Measurements from ENCODE around the gene SLC11A2.
A peak's percentile ranks its signal among the peaks of the same experiment; 100 is the strongest.

SLC11A2 gene

GRCh38 chr12:50937653-50938052 is 88.5 kb downstream of the SLC11A2 start:
- Histone ChIP-seq H3K18ac (ENCODE audit: low read length) (no peak overlapping the region), H2AFZ (ENCODE audit: insufficient read depth, low read length, poor library complexity) (no peak overlapping the region), H3K9ac (ENCODE audit: low read length) (no peak overlapping the region), H2BK5ac (ENCODE audit: low read depth, low read length, poor library complexity) (no peak overlapping the region), H4K8ac (ENCODE audit: low read depth, low read length) (no peak overlapping the region), H3K36me3 (ENCODE audit: control insufficient read depth in 1 of 2, insufficient read depth in 2 of 2, low read length in 2 of 2) (peaks cover 3% of the 10 kb centered on the region in 2 experiments), H3K14ac (ENCODE audit: low read length) (no peak overlapping the region), H3K4ac (ENCODE audit: low read depth, low read length) (no peak overlapping the region), H3K79me1 (ENCODE audit: low read length) (peaks cover 8% of the 10 kb centered on the region), H4K12ac (ENCODE audit: low read depth, low read length) (no peak overlapping the region), H3K4me1 (ENCODE audit: control insufficient read depth in 1 of 2, insufficient read depth in 2 of 2, low read length in 2 of 2) (peaks cover 7 to 23% of the 10 kb centered on the region in 2 experiments), H4K91ac (ENCODE audit: low read depth, low read length) (no peak overlapping the region), H2BK12ac (ENCODE audit: low read length) (no peak overlapping the region), H3K4me3 (ENCODE audit: low read depth, low read length) (no peak overlapping the region), H2AK5ac (ENCODE audit: low read length) (no peak overlapping the region), H3K4me2 (ENCODE audit: low read length) (no peak overlapping the region), H3K27me3 (ENCODE audit: insufficient read depth, low read length) (no peaks in the 10 kb centered on the region), H3K79me2 (ENCODE audit: control insufficient read depth, insufficient read depth, low read length, poor library complexity) (no peaks in the 10 kb centered on the region), H3K27ac (ENCODE audit: low read depth, low read length) (no peak overlapping the region), H3K9me3 (ENCODE audit: insufficient read depth, low read depth, low read length) (peaks cover 3% of the 10 kb centered on the region), H3K23ac (ENCODE audit: low read length) (no peak overlapping the region), H2BK120ac (ENCODE audit: insufficient read depth, low read length, poor library complexity) (no peak overlapping the region)
- DNase-seq: no peak
- no CpG with 5 or more reads among the region's 1 CpG for WGBS (ENCODE audit: extremely low coverage, insufficient coverage, insufficient read length)

GRCh38 chr12:50936821-50937530 is 89.2 kb downstream of the SLC11A2 start:
- no CpG with 5 or more reads among the region's 9 CpGs for WGBS (ENCODE audit: extremely low coverage, insufficient coverage, insufficient read length)
- DNase-seq: peak; percentile 9 to 70
- no peak overlapping the region for H2AK5ac ChIP-seq (ENCODE audit: low read length)

DNA sequence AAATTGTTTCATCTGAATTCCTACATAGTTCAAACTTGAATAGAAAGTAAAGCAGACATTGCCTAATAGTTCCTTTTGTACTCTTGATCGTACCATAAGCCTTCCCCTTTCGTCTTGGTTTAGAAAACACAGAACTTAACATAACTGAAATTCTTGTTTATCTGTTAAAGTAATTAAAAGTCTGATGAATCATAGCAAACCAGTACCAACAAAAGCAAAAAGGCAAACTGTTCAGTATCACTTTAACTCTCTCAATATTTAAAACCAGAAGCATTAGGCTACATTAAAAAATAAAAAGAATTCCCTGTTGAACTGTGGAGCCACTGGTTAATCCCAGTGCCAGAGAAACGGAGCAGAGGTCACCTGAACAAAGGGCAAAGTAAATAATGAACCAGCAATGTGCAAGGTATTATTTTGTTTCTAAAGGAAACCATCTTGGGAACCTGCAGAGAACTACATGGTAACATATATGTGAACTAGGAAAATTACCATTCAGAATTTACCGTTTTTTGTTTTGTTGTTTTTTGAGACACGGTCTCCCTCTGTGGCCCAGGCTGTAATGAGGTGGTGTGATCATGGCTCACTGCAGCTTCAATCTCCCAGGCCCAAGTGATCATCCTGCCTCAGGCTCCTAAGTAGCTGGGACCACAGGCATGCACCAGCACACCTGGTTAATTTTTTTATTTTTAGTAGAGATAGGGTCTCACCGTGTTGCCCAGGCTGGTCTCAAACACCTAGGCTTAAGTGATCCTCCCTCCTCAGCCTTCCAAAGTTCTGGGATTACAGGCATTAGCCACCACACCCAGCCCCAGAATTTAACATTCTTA is 91.0 kb downstream of the SLC11A2 start:
- H3K18ac ChIP-seq (ENCODE audit: low read length): no peak overlapping the region
- H3K4me2 ChIP-seq (ENCODE audit: low read length): no peak overlapping the region
- no peak overlapping the region for H2AFZ ChIP-seq (ENCODE audit: insufficient read depth, low read length, poor library complexity)
- H3K4ac ChIP-seq (ENCODE audit: low read depth, low read length): no peak overlapping the region
- H2AK5ac ChIP-seq (ENCODE audit: low read length): no peak overlapping the region
- DNase-seq: peak; percentile 74 to 83
- H3K9me3 ChIP-seq (ENCODE audit: insufficient read depth, low read depth, low read length): peaks cover 3% of the 10 kb centered on the region
- peak overlapping the region; percentile 32 for H4K91ac ChIP-seq (ENCODE audit: low read depth, low read length)
- H3K27ac ChIP-seq (ENCODE audit: low read depth, low read length): peak overlapping the region; percentile 68
- no CpG with 5 or more reads among the region's 6 CpGs for WGBS (ENCODE audit: extremely low coverage, insufficient coverage, insufficient read length)
- no peak overlapping the region for H4K8ac ChIP-seq (ENCODE audit: low read depth, low read length)
- H3K79me2 ChIP-seq (ENCODE audit: control insufficient read depth, insufficient read depth, low read length, poor library complexity): no peaks in the 10 kb centered on the region
- H3K79me1 ChIP-seq (ENCODE audit: low read length): peaks cover 10% of the 10 kb centered on the region
- H3K36me3 ChIP-seq (ENCODE audit: control insufficient read depth in 1 of 2, insufficient read depth in 2 of 2, low read length in 2 of 2): peaks cover 3% of the 10 kb centered on the region in 2 experiments
- peak overlapping the region; percentile 53 for H2BK5ac ChIP-seq (ENCODE audit: low read depth, low read length, poor library complexity)
- H3K9ac ChIP-seq (ENCODE audit: low read length): no peak overlapping the region
- H2BK12ac ChIP-seq (ENCODE audit: low read length): no peak overlapping the region
- no peak overlapping the region for H3K14ac ChIP-seq (ENCODE audit: low read length)
- no peak overlapping the region for H4K12ac ChIP-seq (ENCODE audit: low read depth, low read length)
- peak overlapping the region; percentile 64 for H2BK120ac ChIP-seq (ENCODE audit: insufficient read depth, low read length, poor library complexity)
- peaks cover 9 to 28% of the 10 kb centered on the region in 2 experiments for H3K4me1 ChIP-seq (ENCODE audit: control insufficient read depth in 1 of 2, insufficient read depth in 2 of 2, low read length in 2 of 2)
- H3K23ac ChIP-seq (ENCODE audit: low read length): no peak overlapping the region
- H3K27me3 ChIP-seq (ENCODE audit: insufficient read depth, low read length): no peaks in the 10 kb centered on the region
- no peak overlapping the region for H3K4me3 ChIP-seq (ENCODE audit: low read depth, low read length)

More at GRCh38 chr12:50936821-50937530, 89.2 kb downstream of the SLC11A2 start:
- peak overlapping the region; percentile 7 for H3K14ac ChIP-seq (ENCODE audit: low read length)
- no peak overlapping the region for H2AFZ ChIP-seq (ENCODE audit: insufficient read depth, low read length, poor library complexity)
- H2BK5ac ChIP-seq (ENCODE audit: low read depth, low read length, poor library complexity): no peak overlapping the region
- H3K9me3 ChIP-seq (ENCODE audit: insufficient read depth, low read depth, low read length): peaks cover 3% of the 10 kb centered on the region
- H4K91ac ChIP-seq (ENCODE audit: low read depth, low read length): no peak overlapping the region
- no peaks in the 10 kb centered on the region for H3K27me3 ChIP-seq (ENCODE audit: insufficient read depth, low read length)
- no peak overlapping the region for H3K4ac ChIP-seq (ENCODE audit: low read depth, low read length)
- peaks cover 8% of the 10 kb centered on the region for H3K79me1 ChIP-seq (ENCODE audit: low read length)
- H3K27ac ChIP-seq (ENCODE audit: low read depth, low read length): no peak overlapping the region
- peaks cover 3% of the 10 kb centered on the region in 2 experiments for H3K36me3 ChIP-seq (ENCODE audit: control insufficient read depth in 1 of 2, insufficient read depth in 2 of 2, low read length in 2 of 2)
- no peaks in the 10 kb centered on the region for H3K79me2 ChIP-seq (ENCODE audit: control insufficient read depth, insufficient read depth, low read length, poor library complexity)
- H3K4me2 ChIP-seq (ENCODE audit: low read length): no peak overlapping the region
- H4K8ac ChIP-seq (ENCODE audit: low read depth, low read length): no peak overlapping the region
- no peak overlapping the region for H2BK120ac ChIP-seq (ENCODE audit: insufficient read depth, low read length, poor library complexity)
- no peak overlapping the region for H3K9ac ChIP-seq (ENCODE audit: low read length)
- no peak overlapping the region for H3K23ac ChIP-seq (ENCODE audit: low read length)
- H2BK12ac ChIP-seq (ENCODE audit: low read length): peak overlapping the region; percentile 42
- H3K18ac ChIP-seq (ENCODE audit: low read length): no peak overlapping the region
- no peak overlapping the region for H3K4me3 ChIP-seq (ENCODE audit: low read depth, low read length)
- H3K4me1 ChIP-seq (ENCODE audit: control insufficient read depth in 1 of 2, insufficient read depth in 2 of 2, low read length in 2 of 2): peaks cover 7 to 23% of the 10 kb centered on the region in 2 experiments
- H4K12ac ChIP-seq (ENCODE audit: low read depth, low read length): no peak overlapping the region

GRCh38 chr12:50934371-50934851 is 91.8 kb downstream of the SLC11A2 start:
- Histone ChIP-seq H2BK5ac (ENCODE audit: low read depth, low read length, poor library complexity) (peak overlapping the region; percentile 75), H3K4ac (ENCODE audit: low read depth, low read length) (no peak overlapping the region), H3K9ac (ENCODE audit: low read length) (no peak overlapping the region), H3K27ac (ENCODE audit: low read depth, low read length) (peak overlapping the region; percentile 57), H3K4me1 (ENCODE audit: control insufficient read depth in 1 of 2, insufficient read depth in 2 of 2, low read length in 2 of 2) (peaks cover 14 to 29% of the 10 kb centered on the region in 2 experiments), H3K14ac (ENCODE audit: low read length) (no peak overlapping the region), H3K4me3 (ENCODE audit: low read depth, low read length) (no peak overlapping the region), H3K23ac (ENCODE audit: low read length) (no peak overlapping the region), H3K79me2 (ENCODE audit: control insufficient read depth, insufficient read depth, low read length, poor library complexity) (no peaks in the 10 kb centered on the region), H3K36me3 (ENCODE audit: control insufficient read depth in 1 of 2, insufficient read depth in 2 of 2, low read length in 2 of 2) (peaks cover 3 to 4% of the 10 kb centered on the region in 2 experiments), H2BK12ac (ENCODE audit: low read length) (no peak overlapping the region), H3K18ac (ENCODE audit: low read length) (no peak overlapping the region), H4K8ac (ENCODE audit: low read depth, low read length) (no peak overlapping the region), H4K12ac (ENCODE audit: low read depth, low read length) (no peak overlapping the region), H3K4me2 (ENCODE audit: low read length) (no peak overlapping the region), H2AFZ (ENCODE audit: insufficient read depth, low read length, poor library complexity) (no peak overlapping the region), H4K91ac (ENCODE audit: low read depth, low read length) (no peak overlapping the region), H3K79me1 (ENCODE audit: low read length) (peaks cover 12% of the 10 kb centered on the region), H3K27me3 (ENCODE audit: insufficient read depth, low read length) (no peaks in the 10 kb centered on the region), H2AK5ac (ENCODE audit: low read length) (peak overlapping the region; percentile 9), H3K9me3 (ENCODE audit: insufficient read depth, low read depth, low read length) (peaks cover 3% of the 10 kb centered on the region), H2BK120ac (ENCODE audit: insufficient read depth, low read length, poor library complexity) (no peak overlapping the region)
- no CpG with 5 or more reads among the region's 3 CpGs for WGBS (ENCODE audit: extremely low coverage, insufficient coverage, insufficient read length)
- peak in 1 of 2 donors; percentile 50 for DNase-seq

Measured in trophoblast cell (in vitro differentiated cells and primary cell).